SK-N-MC (cell line): ENCODE data around the gene PGLYRP3.

Experiments
- EZH2 ChIP-seq: fragments of 200-600 bp; sonication (generic); IDR thresholded peaks from one replicate; pipeline ENCODE4 v1.6.1; 2017; ENCODE audit warnings: antibody characterized with exemption
- POLR2AphosphoS5 ChIP-seq: IDR thresholded peaks from 2 replicates; pipeline ENCODE4 v1.6.1; 2012; ENCODE audit warnings: mild to moderate bottlenecking, low read depth, low read length, borderline replicate concordance

GRCh38 chr1:153253693-153254092, 59.1 kb downstream of the PGLYRP3 start:
- TF ChIP-seq POLR2AphosphoS5 (no peak), EZH2 (no peak)
